DMS 273 (cell line): ENCODE data around the gene MAP4K5.
"Not testable (repeated sequence)": the region's sequence is repeated elsewhere in the genome, so short reads cannot be mapped to it uniquely, and the experiment has no call there.

Experiments
- DNase-seq: peaks from one replicate; lab custom pipeline; 2025; ENCODE audit not compliant: unreplicated experiment; lab: John Stamatoyannopoulos, UW

Gene MAP4K5

DNA sequence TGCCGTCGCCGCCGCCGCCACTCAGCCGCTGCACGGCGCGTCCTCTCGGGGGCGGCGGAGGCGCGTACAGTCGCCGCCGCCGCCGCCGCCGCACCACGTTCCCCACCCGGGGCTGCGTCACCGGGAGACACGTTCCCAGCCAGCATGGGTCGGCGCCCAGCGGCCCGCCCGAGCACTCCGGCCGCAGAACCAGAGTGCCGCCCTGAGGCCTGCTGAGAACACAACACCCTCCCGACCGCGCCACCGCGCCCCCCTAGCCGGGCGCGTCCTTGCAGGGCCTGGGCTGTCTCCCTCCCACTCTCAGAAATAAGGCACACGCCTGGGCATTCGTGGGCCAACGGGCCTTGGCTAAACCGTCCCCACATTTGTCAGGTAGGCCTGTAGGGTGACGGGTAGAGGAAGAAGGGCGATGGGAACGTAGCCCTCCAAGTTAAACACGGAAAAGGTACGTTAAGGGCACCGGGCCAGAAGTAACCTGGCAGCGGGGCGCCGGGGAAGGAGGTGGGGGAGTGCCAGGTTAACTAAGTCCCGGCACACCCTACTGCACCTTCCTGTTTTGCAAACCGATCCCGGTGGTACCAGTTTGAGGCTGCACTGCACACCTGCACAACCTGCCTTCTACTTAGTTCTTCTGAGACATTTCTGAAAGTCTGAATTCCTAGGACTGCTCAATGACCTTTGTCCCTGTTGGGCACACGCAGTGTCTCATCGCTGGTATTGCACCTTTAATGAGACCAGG is at the start of gene MAP4K5:
Gene MAP4K5 (minus strand): TSS at position 68 of the 739 bp plus-strand sequence. CDS start 520 bp downstream, outside the sequence.
- peak; percentile 97 for DNase-seq

DNA sequence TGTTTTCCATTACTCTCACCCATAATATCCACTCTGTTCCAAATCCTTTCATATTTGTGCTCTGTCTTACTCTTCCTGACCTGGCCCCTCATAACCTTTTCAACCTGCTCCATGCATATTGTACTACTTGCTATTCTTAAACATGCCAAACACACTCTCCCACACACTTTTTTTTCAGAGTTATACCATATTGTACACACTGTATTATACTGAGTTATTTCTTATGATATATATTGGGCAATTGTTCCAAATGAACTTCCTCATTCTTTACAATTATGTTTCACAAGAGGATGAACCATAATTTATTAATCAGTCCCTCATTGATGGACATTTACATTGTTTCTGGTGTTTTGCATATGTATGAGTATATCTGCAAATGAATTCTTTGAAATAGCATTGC is 46.1 kb upstream of the MAP4K5 start:
- no peak for DNase-seq

DNA sequence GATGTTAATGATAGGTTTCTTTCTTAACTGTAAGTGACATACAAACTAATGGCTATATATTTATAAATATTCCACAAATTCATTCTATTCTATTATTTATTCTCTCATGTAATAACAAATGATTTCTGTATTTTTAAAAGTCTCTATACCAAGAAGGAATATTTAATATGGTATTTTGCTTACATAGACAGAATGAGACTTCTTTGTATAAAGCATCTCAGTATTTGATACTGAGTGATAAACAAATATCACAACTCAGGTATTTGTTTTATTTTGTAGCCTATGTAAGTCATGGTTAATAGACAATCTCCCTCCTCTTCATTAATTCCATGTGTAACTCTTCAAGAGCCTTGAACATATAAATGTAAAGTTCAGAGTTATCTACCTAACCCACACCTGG is 45.6 kb upstream of the MAP4K5 start:
- no peak for DNase-seq

DNA sequence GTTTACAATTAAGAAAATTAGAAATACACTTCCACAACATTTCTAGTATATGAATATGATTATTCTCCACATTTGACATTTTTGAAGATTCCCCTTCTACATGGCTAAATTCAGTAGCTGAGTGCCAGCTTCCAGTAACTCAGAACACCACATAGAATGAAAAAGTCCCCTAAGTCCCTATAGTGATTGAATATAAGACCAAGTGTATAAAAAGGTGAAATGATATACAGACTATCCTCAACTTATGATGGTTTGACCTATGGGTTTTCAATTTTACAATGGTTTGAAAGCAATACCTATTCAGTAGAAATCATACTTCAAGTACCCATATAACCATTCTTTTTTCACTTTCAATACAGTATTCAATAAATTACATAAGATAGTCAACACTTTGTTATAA is 43.4 kb upstream of the MAP4K5 start:
- no peak for DNase-seq

DNA sequence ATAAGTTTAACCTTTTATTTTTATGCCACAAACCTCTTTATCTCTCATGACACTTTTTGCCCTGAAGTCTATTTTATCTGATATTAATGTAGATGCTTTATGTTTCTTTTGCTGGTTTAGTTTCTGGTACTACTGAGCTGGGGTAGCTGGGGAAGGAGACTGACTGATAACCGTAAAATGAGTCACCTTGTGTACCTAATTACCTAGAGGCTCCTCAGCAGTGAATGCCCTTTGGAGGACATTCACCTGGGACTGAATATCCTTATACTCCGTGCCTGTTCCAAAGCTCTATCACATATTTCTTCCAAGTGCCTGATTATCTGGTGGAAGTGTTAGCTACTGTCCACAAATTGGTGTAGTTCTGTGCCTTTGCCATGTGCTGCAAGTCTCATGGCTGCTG is 41.5 kb upstream of the MAP4K5 start:
- DNase-seq, result no peak

DNA sequence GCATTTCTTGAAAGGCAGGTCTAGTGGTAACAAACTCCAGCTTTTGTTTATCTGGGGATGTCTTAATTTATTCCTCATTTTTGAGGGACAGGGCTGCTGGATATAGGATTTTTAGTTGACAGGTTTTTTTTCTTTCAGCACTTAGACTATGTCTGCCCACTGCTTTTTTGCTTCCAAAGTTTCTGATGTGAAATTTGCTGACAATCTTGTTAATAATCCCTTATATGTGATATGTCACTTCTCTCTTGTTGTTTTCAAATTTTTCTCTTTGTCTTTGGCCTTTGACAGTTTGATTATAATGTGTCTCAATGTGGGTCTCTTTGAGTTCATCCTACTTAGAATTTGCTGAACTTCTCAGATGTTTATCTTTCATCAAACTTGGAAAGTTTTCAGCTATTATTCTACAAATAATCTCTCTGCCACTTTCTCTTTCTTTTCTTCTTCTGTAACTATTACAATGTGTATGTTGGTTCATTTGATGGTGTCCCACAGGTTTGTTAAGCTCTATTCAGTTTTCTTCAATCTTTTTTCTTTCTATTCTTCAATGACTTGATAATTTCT is 37.4 kb upstream of the MAP4K5 start:
- no peak for DNase-seq

DNA sequence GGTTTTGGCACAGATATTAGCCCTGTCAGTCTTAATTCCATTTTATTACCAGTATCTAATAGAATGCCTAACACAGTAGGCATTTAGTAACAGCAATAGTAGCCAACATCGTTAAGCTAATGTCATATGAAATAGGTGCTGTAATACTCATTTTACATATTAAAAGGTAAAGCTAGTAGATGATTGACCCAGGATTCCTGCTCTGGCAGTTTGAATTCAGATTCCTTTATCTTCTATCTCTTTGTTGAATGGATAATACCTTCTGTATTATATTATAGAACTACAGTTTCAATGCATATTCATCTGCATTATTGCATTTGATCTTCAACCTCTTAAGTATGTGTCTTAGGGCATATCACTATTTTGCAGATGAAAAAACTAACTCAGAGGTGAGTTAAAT is 30.5 kb upstream of the MAP4K5 start:
- DNase-seq, result no peak

DNA sequence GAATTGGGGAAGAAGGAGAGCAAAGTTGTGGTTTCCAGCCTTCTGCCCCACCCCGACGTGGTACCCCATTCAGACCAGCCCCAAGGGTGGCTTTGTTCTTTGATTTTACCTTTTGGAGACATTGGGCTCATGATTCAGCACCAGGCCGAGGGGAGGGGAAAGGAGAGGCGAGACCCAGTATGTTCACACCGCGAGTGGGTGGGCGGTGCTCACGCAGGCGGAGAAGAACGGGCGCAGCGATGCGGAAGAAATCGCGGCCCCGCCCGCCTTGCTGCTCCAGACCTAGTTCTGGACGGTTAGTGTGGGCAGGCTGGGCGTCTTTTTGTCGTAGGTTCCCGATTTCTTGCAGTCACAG is 28.5 kb upstream of the MAP4K5 start:
- peak; percentile 84 for DNase-seq

DNA sequence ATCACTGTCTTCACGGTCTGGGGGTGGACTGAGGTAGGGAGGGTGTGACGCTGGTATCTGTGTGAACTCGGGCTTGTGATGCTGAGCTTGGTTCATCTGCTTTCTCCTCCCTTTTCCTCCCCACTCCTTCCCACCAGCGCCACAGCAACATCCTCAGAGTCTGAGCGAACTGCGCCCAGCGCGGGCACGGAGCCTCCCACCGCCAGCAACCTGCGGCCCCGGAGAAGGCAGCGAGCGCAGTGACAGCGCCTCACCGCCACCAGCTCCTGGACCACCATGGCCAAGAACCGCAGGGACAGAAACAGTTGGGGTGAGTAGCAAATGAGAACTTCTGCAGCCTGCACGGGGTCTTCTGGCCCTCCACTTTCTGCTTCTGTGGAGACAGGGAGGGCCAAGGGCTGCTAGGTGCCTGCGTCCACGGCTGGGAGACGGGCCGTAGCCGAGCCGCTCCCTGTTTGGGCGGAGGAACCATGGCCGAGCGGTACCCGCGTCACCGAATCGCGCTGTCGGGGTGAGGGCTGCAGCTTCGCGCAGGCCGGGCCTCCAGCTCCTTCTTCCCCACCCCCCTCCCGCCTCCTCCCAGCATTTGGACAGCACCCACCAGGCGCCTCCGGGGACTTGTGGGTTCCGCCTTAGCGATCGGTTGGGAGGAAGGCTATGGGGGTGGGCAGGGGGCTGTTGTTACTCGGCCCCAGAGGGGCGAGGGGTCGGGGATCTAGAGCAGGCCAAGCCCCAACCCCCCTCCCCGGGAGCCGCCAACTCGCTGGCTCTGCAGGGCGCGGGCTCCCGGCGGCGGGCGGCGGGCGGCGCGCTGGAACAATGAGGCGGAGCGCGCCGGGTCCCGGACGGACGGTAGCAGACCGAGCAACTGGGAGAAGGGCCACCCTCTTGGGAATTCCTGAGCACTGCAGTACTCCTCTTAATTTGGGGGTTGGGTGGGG is 27.9 kb upstream of the MAP4K5 start, which contains the start of gene ATL1:
Gene ATL1 (plus strand): TSS at position 156 of the 941 bp plus-strand sequence. CDS start 121 bp downstream, at position 277.
- peak; percentile 87 for DNase-seq

DNA sequence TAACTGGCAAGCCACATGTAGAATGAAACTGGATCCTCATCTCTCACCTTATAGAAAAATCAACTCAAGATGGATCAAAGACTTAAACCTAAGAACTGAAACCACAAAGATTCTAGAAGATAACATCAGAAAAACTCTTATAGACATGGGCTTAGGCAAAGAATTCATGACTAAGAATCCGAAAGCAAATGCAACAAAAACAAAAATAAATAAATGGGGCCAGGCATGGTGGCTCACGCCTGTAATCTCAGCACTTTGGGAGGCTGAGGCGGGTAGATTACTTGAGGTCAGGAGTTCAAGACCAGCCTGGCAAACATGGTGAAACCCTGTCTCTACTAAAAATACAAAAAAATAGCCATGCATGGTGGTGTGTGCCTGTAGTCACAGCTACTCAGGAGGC is 20.4 kb upstream of the MAP4K5 start:
- DNase-seq, result not testable (repeated sequence)

DNA sequence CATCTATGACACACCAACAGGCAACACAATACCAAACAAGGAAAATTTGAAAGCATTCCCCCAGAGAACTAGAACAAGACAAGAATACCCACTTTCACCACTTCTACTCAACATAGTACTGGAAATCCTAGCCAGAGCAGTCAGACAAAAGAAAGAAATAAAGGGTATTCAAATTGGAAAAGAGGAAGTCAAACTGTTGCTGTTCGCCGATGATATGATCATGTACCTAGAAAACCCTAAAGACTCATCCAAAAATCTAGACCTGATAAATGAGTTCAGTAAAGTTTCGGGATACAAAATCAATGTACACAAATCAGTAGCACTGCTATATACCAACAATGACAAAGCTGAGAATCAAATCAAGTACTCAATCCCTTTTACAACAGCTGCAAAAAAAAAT is 19.5 kb upstream of the MAP4K5 start:
- no peak for DNase-seq

DNA sequence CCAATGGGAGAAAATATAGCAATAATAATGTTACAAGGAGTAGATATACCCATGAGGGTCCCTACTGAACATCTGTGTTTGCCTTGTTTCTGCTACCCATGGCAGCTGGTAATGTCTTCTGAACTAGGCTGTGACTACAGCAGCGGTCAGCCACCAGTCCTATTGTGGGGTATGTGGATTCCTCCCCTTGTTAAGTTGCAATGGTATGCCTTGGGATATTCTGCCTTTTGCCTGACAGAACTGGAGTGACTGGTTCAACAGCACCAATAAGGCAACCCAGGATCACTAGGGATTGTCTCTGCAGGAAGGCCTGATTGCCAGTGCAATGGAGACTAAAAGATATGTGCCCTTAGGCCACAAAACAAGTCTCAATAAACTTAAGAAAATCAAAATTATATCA is 17.9 kb upstream of the MAP4K5 start:
- DNase-seq, result no peak

DNA sequence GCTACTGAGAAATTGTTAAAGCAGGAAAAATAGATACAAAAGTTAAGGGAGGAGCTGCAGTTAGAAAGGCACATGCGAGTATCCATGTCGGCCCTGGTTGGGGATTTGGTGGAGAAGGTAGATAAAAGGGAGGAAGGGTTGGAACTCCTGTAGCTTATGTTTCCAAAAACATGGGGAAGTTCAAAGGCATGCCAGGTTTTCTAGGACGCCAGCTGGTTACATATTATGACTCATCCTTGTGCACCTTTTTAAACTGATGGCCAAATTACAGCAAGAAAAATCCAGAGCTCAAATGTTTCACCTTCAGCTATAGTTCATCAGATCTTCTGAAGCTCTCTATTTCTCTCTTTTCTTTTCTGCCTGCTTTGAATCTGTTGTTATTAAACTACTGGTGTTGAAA is 13.2 kb upstream of the MAP4K5 start:
- DNase-seq, result peak; percentile 84

DNA sequence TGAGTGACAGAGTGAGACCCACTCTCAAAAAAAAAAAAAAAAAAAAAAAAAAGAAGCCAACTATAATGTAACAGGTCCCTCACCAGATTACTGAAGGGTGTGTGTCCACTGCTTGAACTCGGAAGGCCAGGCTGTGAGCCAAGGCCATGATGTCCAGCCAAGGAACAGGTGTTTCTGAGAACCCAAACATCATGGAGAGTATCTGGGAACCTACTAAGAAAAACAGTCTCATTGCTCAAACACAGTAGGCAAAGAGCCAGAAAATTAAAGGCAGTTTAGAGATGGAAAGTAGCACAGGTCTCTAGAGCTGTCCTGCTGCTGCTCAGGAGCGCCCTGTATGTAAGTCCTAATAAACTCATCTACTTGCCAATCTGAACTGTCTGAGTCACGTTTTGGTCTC is 12.5 kb upstream of the MAP4K5 start:
- peak; percentile 64 for DNase-seq

DNA sequence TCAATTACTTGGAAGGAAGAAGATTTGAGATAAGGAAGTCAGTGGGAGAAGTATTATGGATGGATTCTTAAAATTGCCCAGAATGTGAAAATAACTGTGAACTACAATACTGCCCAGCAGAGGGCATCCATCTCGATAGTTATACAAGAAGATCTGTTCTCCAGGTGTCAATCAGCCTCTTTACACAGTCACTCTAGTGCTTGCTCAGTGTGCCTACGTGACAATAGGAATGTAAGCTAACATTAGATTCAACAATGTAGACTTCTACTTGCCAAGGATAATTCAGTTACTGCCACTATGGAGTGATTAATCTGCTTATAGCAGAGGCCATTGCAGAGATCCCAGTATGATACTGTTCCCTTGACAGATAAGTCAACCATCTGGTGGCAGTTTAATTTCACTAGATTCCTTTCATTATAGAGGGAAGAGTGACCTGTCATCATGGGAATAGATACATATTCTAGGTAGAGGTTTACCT is 10.6 kb upstream of the MAP4K5 start:
- DNase-seq, result peak; percentile 80

DNA sequence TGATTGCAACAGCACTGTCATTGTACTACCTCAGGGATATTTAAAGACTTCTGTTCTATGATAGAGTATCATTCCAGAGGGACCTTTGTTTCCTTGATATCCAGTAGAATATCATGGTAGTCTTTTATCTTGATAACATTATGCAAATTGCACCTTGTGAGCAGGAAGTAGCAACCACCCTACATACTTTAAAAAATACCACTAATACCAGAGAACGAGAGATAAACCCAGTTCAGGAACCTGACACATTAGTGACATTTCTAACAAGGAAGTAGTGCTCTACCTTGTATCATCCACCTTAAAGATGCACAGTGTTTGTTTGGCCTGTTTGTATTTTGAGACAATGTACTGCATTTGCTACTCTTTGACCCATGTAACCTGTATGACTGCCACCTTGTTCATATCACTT is 8.8 kb upstream of the MAP4K5 start:
- no peak for DNase-seq

DNA sequence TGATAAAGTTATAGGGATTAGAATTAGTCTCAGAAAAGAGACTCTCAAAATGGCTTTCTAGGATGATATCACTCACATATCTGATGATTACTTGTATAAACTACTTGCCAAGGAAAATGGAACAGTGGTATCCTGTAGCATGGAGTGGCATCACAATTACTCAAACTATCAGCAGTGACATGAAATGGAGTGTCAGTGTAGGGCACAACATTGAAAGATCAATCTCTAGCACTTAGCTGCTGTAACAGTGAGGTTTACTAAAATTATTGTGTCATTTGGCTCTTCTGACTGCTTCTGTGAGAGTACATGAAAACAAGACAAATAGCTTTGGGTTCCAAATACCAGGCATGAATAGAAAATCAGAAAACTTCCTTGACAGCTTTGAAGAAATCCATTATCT is 6.7 kb upstream of the MAP4K5 start:
- no peak for DNase-seq

DNA sequence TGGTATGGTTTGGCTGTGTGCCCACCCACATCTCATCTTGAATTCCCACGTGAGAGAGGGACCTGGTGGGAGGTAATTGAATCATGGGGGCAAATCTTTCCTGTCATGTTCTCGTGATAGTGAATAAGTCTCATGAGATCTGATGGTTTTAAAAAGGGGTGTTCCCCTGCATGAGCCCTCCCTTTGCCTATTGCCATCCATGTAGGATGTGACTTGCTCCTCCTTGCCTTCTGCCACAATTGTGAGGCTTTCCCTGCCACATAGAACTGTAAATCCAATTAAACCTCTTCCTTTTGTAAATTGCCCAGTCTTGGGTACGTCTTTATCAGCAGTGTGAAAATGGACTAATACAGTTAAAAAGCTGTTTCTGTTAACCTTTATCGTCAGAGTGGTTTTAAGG is 5.7 kb upstream of the MAP4K5 start:
- not testable (repeated sequence) for DNase-seq

DNA sequence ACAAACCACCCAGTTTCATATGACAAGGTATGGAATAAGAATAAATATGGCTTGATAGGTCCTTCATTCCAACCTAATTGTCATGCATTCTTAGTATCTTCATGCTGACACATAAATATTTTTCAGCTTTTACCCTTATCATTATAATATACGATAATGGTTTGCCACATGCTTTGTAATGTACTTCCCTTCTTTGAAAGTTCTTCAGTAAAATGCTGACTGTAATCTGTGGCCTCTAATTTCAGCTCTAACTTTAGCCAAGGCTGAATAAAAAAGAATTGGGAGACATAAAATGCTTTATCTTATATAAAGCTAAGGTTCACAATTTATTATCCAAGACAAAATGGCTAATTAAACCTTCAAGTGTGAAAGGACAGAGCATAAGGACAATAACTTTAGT is 2.6 kb upstream of the MAP4K5 start:
- DNase-seq, result no peak

DNA sequence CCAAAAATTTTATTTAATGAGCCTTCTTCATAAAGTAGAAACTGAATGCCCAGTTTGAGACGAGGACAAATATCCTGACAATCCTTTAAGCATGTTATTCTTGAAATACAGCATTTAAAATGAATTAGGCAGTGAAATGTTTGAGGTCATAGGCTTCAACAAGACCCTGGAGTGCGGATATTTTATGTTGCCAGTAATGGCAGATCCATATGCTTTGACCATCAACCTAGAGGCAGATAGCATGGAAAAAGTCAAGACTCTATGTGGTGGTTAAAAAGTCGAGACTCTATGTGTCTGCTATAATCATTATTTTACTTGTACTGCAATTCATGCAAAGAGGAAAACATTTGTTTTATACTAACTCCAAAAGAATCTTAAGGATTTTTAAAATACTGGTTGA is 2.0 kb upstream of the MAP4K5 start:
- DNase-seq, result no peak

DNA sequence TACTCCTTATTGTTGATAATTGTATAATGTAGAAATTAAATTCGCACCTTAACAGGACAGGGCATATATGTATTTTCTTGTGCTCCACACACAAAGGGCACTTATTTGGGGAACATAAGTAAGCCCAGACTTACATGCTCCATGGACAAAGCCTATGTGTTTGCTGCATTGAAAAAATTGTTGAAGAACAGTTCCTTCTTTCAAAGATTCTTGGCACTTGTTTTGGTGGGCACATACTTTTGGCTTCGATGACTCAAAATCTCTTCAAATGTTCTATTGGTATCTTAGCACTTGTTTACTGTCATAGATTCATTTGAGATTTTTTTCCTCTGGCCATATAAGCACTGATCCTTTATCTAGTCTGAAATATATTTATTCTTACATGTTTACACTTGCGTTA is 1.4 kb upstream of the MAP4K5 start:
- DNase-seq, result no peak

DNA sequence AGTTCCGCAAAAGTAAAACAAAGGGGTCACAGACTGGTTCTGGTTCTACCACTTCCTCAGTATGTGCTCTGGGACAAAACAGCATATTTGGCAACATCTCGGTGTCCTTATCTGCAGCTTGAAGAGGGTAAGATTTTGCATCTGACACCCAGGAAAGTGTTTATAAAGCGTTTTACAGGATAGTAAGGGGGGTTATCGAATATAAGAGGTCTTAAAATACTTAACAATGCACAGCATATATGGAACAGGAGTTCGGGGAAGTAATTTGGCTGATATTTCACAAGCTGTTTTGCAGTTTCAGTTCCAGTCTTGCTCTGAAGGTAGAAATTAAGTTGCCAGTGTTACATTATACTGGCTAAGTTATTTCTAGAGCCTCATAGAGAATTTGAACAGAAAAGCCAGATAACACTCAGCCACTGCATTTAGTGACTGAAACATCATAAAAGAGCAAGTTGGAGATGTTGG is 904 bp upstream of the MAP4K5 start:
- DNase-seq, result no peak
